Endometrial microvascular endothelial cells (primary cell): ENCODE results near the gene PLCXD1. TPM values are rescaled to one million over a fixed set of nuclear protein-coding genes. Genes with fewer than 3 reads are reported as not detected.
"Not testable (repeated sequence)": the region's sequence is repeated elsewhere in the genome, so short reads cannot be mapped to it uniquely, and the experiment has no call there.

Source experiments
- in situ Hi-C: cut with HindIII; loops from 2 replicates; pipeline ENCODE4 v1.10.0; 2017; ENCODE audit warnings: low sequenced_read_pairs, low pct_unique_long_range_greater_than_20kb; ENCODE audit errors: inconsistent ontology term
- total RNA-seq: library from RNA; depleted of rRNA; stranded (reverse); fragments of >200 nt; gene quantifications from one replicate; pipeline ENCODE4 v1.2.3, GENCODE V29; 2015; ENCODE audit errors: inconsistent ontology term

PLCXD1 gene
- total RNA-seq, 1 donor from 2014 or later, result 12.2 TPM

DNA sequence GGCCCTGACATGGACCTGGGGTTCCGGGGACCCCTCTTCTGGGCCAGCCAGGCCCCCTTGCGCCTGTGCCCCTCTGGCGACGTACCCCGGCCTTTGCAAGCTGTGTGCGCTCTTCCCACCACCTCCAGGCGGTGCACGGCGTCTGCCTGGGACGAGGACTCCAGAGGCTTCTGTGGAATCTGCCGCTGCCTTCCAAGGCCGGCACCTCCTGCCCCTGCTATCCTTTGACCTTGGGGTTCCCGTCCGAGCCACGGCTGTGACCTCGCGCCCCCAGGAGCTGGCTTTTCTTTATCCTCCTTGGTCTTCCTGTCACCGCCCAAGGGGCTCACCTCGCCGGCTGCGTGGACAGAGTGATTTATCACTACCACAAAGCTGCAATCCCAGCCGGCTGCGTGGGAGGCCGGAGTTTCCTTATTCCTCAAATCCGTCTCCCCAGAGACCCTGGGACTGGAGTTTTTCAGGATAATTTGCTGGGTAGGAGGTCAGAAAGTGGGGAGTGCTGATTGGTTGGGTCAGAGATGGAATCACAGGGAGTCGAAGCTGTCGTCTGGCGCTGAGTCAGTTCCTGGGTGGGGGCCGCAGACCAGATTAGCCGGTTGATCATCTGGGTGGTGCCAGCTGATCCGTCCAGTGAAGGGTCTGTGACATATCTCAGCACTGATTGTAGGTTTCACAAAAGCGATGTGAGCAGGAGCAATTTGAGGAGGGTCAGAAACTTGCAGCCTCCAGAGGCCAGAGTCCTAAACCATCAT, 19.8 kb upstream of the PLCXD1 start:
- in situ Hi-C loops, result no loop called here

DNA sequence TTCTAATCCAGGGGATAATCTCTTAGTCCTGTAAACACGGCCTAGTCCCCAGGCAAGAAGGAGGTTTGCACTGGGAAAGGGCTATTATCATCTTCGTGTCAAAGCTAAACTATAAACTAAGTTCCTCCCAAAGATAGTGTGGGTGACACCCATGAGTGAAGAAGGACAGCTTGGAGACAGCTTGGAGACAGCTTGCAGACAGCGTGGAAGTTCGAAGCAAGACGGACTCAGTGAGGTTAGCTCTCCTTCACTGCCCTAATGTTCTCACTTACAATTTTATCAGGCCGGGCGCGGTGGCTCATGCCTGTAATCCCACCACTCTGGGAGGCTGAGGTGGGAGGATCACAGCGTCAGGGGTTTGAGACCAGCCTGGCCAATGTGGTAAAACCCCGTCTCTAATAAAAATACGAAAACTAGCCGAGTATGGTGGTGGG, 19.2 kb upstream of the PLCXD1 start:
- in situ Hi-C loops, result no loop called here

DNA sequence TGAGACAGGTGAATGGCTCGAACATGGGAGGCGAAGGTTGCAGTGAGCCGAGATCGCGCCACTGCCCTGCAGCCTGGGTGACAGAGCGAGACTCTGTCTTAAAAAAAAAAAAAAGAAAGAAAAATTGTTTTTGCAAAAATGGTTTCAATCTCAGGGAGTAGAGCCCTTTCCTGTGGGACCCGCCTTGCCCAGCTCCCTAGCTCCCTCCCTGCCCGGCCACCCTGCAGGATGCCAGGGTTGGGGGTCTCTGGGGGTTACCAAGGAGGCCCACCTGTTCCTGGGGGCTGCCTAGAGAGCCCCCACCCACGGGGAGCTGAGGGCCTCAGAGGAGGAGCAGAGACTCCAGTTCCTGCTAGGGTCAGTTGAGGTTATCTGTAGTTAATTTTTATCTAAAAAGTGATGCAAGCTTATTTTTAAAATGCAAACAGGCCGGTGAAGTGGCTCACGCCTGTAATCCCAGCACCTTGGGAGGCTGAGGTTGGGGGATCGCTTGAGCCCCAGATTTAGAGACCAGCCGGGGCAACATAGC, 18.7 kb upstream of the PLCXD1 start:
- in situ Hi-C loops, result no loop called here

DNA sequence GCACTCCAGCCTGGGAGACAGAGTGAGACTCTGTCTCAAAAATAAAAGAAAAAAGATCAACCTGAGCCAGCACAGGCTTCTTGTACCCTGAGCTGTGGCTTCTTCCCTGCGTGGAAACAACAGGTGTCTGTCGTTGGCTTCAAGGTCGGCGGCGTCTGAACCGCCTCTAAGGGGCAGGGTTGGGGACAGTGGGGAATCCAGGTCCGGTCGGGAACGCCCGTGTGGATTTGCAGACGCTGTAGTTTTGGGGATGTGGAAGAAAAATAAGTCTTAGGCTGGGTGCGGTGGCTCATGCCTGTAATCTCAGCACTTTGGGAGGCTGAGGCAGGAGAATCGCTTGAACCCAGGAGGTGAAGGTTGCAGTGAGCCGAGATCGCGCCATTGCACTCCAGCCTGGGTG, 17.2 kb upstream of the PLCXD1 start:
- in situ Hi-C loops, result not testable (repeated sequence)

DNA sequence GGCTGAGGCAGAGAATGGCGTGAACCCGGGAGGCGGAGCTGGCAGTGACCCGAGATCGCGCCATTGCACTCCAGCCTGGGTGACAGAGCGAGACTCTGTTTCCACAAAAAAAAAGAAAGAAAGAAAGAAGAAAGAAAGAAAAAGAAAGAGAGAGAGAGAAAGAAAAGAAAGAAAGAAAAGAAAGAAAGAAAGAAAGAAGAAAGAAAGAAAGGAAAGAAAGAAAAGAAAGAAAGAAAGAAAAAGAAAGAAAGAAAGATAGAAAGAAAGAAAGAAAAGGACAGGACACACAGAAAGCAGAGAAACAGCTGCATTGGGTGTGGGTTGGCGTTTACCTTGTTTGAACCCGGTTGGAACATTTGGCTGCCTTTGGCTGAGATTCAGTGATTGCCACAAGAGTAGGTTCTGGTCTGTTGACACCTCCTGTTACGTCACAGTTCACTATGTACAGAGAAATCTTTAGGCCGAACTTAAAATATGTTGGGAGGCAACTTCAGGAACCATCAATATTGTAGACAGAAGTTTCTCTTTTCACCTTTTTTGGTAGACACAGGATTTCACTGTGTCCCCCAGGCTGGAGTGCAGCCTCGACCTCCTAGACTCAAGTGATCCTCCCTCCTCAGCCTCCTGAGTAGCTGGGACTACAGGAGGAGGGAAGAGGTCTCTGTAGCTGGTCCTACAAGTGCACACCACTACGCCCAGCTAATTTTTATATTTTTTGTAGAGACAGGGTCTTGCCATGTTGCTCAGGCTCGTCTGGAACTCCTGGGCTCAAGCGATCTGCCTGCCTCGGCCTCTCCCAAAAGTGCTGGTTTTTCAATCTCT, 16.3 kb upstream of the PLCXD1 start:
- in situ Hi-C loops, result no loop called here

DNA sequence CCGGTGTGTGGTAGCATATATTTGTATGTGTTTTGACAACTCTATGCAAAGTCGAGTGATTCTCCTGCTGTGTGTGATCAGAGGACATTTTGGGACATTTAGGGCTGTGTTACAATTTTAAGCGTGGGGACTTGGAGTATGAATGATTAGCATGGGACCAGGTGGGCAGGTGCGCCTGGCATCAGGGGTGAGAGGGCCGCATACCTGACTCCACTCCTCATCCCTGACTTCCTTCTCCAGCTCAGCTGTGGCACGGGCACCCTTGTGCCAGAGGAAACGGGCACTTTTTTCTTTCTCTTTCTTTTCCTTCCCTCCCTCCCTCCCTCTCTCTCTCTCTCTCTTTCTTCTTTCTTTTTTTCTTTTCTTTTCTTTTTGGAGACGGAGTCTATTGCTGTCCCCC, 15.7 kb upstream of the PLCXD1 start:
- in situ Hi-C loops, result no loop called here

DNA sequence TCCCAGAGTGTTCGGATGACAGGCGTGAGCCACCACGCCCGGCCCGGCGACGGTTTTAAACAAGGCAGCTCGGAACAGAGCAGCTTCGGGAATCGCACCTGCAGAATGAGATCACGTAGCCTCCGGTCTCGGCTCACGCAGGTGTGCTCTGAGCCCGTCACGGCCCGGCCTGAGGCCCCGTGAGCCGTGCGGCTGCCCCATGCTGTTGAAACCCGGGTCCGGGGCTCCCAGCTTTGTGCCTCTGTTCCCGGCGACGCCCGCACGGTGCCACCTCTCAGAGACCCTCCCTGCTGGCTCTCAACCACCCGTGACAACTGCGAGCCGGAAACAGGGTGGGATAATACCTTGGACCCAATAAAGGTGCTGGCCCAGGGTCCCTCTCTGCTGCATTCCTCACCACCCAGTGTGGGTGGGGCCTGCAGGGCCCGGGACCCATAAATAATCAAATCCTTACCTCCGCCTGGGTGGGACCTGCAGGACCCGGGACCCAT, 13.4 kb upstream of the PLCXD1 start:
- in situ Hi-C loops, result no loop called here

DNA sequence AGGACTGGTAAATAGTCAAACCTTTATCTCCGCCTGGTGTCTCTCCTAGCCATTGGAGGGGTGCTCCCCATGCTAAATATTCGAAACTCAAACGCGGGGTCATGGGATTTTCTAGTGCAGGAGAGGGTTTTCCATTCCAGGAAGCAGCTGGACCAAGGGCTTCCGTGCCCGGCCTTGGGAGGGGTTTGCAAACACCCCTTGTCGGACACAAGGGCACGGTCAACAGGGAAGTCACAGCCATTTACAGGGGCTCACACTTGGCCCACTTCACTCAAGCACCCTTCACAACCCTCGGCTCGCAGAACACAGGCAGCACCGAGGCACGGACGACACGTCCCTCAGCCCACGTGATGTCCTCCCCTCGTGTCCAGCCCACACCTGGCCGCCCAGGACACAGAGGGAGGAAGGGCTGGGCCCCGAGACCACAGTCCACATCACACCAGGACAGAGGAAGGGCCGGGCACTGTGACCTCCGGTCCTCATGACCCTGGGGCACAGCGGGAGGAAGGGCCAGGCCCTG, 10.3 kb upstream of the PLCXD1 start:
- in situ Hi-C loops, result no loop called here

DNA sequence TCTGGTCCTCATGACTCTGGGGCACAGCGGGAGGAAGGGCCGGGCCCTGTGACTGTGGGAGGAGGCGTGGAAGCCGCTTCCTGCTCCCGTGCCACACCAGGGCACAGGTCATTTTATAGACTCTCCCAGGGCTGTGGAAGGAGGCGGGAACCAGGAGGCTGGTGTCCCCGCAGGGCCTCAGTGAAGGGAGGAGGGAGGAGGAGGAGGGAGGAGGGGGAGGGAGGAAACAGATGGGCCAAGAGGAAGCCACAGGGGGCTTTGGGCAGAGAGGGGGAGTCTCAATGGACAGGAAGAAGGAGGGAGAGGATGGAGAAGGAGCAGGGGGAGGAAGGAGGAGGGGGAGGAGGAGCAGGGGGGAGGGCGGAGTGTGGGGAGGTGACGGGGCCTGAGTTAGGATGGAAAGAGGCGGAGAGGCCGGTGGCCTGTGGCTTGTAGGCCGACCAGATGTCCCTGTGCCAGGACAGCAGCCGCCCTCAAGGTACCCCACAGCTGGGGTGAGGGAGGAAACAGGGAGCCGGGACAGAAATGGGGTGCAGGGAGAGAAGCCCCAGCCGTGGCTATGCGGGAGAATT, 6.2 kb upstream of the PLCXD1 start:
- in situ Hi-C loops, result no loop called here

DNA sequence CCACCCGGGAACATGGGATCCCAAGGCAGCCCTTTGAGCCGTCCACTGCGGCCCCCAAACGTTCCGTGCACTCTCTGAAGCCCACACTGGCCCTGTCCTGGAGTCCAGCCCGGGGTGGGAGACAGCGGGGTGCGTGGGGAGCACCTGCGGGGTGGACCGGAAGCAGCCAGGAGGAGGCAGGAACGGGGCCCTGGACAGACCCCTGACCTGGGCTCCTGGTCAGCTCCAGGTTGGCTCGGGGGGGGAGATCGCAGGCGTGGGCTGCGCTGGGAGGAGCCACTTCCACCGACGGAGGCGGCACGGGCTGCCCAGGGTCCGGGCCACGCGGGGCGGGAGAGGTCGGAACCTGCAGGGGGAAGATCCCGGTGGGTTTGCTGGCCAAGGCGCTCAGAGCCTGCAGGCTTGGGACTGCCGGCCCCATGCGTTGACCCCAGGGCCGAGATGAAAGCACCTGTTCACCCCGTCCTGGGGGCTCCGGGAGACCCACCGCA, 5.7 kb upstream of the PLCXD1 start:
- in situ Hi-C loops, result no loop called here

DNA sequence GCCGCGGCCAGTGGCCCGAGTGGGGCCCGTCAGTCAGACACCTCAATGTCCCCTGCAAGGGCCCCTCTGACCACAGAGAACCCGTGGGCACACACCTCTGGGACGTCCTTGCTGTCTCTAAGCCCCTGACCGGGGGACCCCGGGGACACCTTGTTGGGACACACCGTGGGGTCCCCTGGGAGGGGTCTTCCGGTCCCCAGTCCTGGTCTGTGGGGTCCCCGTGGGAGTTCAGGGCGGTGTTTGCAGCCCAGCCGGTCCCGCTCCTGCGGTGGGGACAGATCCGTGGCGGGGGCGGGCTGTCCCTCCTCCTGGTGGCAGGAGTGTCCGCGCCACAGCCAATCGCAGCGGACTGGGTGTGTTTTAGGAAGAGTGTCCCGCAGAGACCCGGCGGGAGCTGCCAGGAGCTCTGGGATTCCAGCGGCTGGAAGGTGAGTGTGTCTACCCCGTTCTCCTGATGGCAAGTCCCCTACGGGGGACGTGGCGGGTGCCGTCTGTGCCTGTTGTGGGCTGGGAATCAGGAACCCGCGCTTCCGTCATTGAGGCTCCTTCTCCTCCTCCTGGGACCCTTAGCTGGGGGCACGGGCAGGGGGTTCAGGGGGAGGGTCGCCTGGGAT, 5.1 kb upstream of the PLCXD1 start:
- in situ Hi-C loops, result no loop called here

DNA sequence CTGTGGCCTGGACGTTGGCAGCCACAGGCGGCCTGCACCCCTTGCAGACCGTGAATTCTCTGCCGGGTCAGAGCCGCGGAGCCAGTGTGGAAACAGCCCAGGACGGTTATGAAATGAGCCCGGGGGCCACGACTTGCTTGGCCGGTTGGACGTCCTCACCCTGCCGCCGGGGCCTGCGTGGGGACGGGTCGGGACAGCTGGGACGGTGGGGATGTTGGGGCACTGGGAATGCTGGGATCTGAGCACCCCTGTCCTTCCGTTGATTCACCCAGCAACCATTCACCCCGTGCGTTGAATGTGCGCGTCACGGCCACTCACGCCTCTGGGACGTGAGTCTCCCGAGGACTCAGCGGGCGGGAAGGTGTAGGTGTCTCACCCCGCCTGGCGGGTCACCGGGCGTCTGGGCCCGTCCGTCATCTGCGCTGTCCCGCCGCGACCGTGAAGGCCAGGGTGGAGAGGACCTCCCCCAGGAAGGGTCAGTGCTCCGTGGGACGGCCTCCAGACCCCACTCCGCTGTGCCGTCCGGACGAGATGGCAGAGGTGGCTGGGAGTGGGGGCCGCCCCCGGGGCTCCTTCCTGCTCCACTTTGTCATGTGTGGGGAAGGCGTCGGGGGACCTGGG, 4.5 kb upstream of the PLCXD1 start:
- in situ Hi-C loops, result no loop called here

DNA sequence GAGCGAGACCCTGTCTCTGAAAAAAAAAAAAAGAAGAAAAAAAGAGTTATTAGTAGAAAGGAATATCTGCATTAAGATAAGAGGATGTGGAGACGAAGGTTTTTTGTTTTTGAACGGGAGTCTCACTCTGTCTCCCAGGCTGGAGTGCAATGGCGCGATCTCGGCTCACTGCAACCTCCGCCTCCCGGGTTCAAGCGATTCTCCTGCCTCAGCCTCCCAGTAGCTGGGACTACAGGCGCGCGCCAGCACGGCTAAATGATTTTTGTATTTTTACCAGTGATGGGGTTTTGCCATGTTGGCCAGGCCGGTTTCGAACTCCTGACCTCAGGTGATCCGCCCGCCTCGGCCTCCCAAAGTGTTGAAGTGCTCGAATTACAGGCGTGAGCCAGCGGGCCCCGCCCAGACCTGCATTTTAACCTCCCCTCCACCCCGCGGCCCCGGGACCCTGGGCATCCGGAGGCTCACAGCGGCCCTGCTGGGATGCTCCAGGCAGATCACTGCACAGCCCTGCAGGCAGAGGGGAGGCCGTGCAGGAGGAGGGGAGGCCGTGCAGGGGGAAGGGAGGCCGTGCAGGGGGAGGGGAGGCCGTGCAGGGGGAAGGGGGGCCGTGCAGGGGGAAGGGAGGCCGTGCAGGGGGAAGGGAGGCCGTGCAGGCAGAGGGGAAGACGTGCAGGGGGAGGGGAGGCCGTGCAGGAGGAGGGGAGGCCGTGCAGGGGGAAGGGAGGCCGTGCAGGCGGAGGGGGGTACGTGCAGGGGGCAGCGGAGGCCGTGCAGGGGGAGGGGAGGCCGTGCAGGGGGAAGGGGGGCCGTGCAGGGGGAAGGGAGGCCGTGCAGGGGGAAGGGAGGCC, 1.2 kb upstream of the PLCXD1 start:
- in situ Hi-C loops, result not testable (repeated sequence)

DNA sequence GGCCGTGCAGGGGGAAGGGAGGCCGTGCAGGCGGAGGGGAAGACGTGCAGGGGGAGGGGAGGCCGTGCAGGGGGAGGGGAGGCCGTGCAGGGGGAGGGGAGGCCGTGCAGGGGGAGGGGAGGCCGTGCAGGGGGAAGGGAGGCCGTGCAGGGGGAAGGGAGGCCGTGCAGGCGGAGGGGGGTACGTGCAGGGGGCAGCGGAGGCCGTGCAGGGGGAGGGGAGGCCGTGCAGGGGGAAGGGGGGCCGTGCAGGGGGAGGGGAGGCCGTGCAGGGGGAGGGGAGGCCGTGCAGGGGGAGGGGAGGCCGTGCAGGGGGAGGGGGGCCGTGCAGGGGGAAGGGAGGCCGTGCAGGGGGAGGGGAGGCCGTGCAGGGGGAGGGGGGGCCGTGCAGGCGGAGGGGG, 459 bp upstream of the PLCXD1 start:
- in situ Hi-C loops, result not testable (repeated sequence)

DNA sequence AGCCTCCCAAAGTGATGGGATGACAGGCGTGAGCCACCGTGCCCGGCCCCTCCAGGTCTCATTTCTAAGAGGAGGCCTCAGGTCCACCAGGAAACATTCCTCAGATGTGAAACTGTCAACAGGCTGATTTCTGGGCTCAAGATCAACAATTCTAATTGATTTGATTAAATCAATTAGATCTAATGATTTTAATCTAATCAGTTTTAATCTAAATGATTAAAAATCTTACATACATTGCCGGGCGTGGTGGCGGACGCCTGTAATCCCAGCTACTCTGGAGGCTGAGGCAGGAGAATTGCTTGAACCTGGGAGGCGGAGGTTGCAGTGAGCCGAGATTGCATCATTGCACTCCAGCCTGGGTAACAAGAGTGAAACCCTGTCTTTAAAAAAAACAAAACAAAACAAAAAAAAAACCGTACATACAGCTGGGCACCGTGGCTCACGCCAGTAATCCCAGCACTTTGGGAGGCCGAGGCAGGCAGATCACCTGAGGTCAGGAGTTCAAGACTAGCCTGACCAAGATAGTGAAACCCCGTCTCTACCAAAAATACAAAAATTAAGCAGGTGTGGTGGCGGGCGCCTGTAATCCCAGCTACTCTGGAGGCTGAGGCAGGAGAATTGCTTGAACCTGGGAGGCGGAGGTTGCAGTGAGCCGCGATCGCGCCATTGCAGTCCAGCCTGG, 960 bp downstream of the PLCXD1 start:
- in situ Hi-C loops, result not testable (repeated sequence)

DNA sequence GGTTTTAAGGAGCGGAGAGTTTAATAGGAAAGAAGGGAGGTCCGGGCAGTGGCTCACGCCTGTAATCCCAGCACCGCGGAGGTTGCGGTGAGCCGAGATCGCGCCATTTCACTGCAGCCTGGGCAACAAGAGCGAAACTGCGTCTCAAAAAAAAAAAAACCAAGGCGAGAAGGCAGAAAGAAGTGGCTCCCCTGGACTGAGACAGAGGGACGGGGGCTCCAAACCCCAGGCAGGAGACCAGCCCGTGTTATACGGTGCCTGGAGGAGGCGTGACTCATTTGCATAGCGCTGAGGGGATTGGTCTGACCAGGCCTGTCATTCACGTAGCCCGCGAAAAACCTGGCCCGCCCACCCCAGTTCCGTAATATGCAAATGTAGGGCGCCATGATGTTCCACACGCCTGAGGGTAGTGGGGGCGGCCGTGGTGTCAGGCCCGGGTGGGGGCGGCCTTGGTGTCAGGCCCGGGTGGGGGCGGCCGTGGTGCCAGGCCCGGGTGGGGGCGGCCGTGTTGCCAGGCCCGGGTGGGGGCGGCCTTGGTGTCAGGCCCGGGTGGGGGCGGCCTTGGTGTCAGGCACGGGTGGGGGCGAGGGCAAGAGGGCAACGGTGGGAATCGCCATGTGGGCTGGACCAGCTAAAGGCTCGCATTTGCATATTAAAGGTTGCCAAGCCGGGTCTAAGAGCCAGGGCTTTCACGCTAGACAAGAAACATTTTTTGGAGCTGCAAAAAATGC, 2.1 kb downstream of the PLCXD1 start:
- in situ Hi-C loops, result no loop called here
